HEK293 (cell line): ENCODE data around the gene LRCH1.

Source experiments
- CTCF ChIA-PET: fragments of 350-600 bp; formaldehyde crosslinking; extraction: SDS; loops from one replicate; lab custom pipeline; 2021; ENCODE audit warnings: antibody characterized with exemption; lab: Yijun Ruan, JAX
- POLR2A ChIA-PET: fragments of 300-600 bp; formaldehyde crosslinking; extraction: SDS; loops from one replicate; lab custom pipeline; 2020; ENCODE audit warnings: antibody characterized with exemption, inconsistent platforms; lab: Yijun Ruan, JAX
- H3K27ac ChIP-seq: fragments of 200-500 bp; sonication (Bioruptor generic); 2 replicates; pipeline ENCODE4 v1.5.1; 2014; ENCODE audit warnings: low read depth, low read length, control low read depth, inconsistent platforms; ENCODE audit errors: extremely low read depth
- H3K36me3 ChIP-seq, 2 experiments: fragments of 200-500 bp in 1 of 2; sonication (Bioruptor generic) in 1 of 2; 1 replicate in 1 of 2; 2 replicates in 1 of 2; pipeline ENCODE4 v1.5.1; 2014 to 2017; ENCODE audit warnings: inconsistent platforms in 2 of 2, low read length in 2 of 2; ENCODE audit not compliant: control insufficient read depth in 2 of 2, insufficient read depth in 1 of 2
- H3K4me1 ChIP-seq: fragments of 200-500 bp; sonication (Bioruptor generic); 2 replicates; pipeline ENCODE4 v1.5.1; 2014; ENCODE audit warnings: mild to moderate bottlenecking, low read length, inconsistent platforms; ENCODE audit not compliant: control insufficient read depth, insufficient read depth
- H3K4me3 ChIP-seq: 2 replicates; pipeline ENCODE4 v1.5.1; 2011; ENCODE audit warnings: low read depth, mild to moderate bottlenecking, control low read depth, low read length, moderate library complexity
- H3K9me3 ChIP-seq: fragments of 200-500 bp; sonication (Bioruptor generic); 2 replicates; pipeline ENCODE4 v1.5.1; 2014; ENCODE audit warnings: low read depth, low read length, inconsistent platforms; ENCODE audit not compliant: control insufficient read depth, insufficient read depth
- INSM2 ChIP-seq: fragments of 450-650 bp; formaldehyde crosslinking; IDR thresholded peaks from 2 replicates; pipeline ENCODE4 v1.5.1; 2016; ENCODE audit warnings: missing biosample characterization, missing genetic modification characterization
- KLF9 ChIP-seq: fragments of 450-650 bp; formaldehyde crosslinking; IDR thresholded peaks from 2 replicates; pipeline ENCODE4 v1.5.1; 2016; ENCODE audit warnings: missing biosample characterization, missing genetic modification characterization, low read depth
- PRDM4 ChIP-seq: fragments of 450-650 bp; formaldehyde crosslinking; IDR thresholded peaks from 2 replicates; pipeline ENCODE4 v1.5.1; 2017; ENCODE audit warnings: missing biosample characterization, missing genetic modification characterization
- ZBTB26 ChIP-seq: fragments of 450-650 bp; formaldehyde crosslinking; optimal IDR thresholded peaks from 2 replicates; pipeline ENCODE3; 2016; ENCODE audit warnings: missing biosample characterization, mild to moderate bottlenecking, missing genetic modification characterization
- ZNF114 ChIP-seq: fragments of 450-650 bp; formaldehyde crosslinking; IDR thresholded peaks from 2 replicates; pipeline ENCODE4 v1.5.0; 2017; ENCODE audit warnings: missing biosample characterization, missing genetic modification characterization
- ZNF133 ChIP-seq: fragments of 450-650 bp; formaldehyde crosslinking; IDR thresholded peaks from 2 replicates; pipeline ENCODE4 v1.5.1; 2016; ENCODE audit warnings: missing biosample characterization, missing genetic modification characterization
- ZNF140 ChIP-seq: fragments of 450-650 bp; formaldehyde crosslinking; IDR thresholded peaks from 2 replicates; pipeline ENCODE4 v1.5.1; 2016; ENCODE audit warnings: missing biosample characterization, missing genetic modification characterization
- ZNF157 ChIP-seq: fragments of 450-650 bp; formaldehyde crosslinking; IDR thresholded peaks from 2 replicates; pipeline ENCODE4 v1.5.1; 2016; ENCODE audit warnings: missing biosample characterization, missing genetic modification characterization
- ZNF2 ChIP-seq: fragments of 450-650 bp; formaldehyde crosslinking; IDR thresholded peaks from 2 replicates; pipeline ENCODE4 v1.5.1; 2016; ENCODE audit warnings: missing biosample characterization, missing genetic modification characterization
- ZNF214 ChIP-seq: fragments of 450-650 bp; formaldehyde crosslinking; IDR thresholded peaks from 2 replicates; pipeline ENCODE4 v1.5.1; 2017; ENCODE audit warnings: missing biosample characterization, mild to moderate bottlenecking, missing genetic modification characterization, borderline replicate concordance
- ZNF248 ChIP-seq: fragments of 450-650 bp; formaldehyde crosslinking; IDR thresholded peaks from 2 replicates; pipeline ENCODE4 v1.5.1; 2017; ENCODE audit warnings: missing biosample characterization, missing genetic modification characterization
- ZNF292 ChIP-seq: fragments of 450-650 bp; formaldehyde crosslinking; IDR thresholded peaks from 2 replicates; pipeline ENCODE4 v1.5.1; 2016; ENCODE audit warnings: low read depth, missing biosample characterization, missing genetic modification characterization, borderline replicate concordance
- ZNF354C ChIP-seq: fragments of 450-650 bp; formaldehyde crosslinking; IDR thresholded peaks from 2 replicates; pipeline ENCODE4 v1.5.1; 2016; ENCODE audit warnings: missing biosample characterization, missing genetic modification characterization, low read depth, borderline replicate concordance
- ZNF391 ChIP-seq: fragments of 450-650 bp; formaldehyde crosslinking; IDR thresholded peaks from 2 replicates; pipeline ENCODE4 v1.5.1; 2016; ENCODE audit warnings: low read depth, missing biosample characterization, missing genetic modification characterization, borderline replicate concordance
- ZNF548 ChIP-seq: fragments of 450-650 bp; formaldehyde crosslinking; IDR thresholded peaks from 2 replicates; pipeline ENCODE4 v1.5.1; 2016; ENCODE audit warnings: missing biosample characterization, missing genetic modification characterization
- ZNF660 ChIP-seq: fragments of 450-650 bp; IDR thresholded peaks from 2 replicates; pipeline ENCODE4 v1.5.1; 2018; ENCODE audit warnings: missing biosample characterization, mild to moderate bottlenecking, missing genetic modification characterization

The LRCH1 gene

GRCh38 chr13:46527237-46527636 lies 25.7 kb upstream of the LRCH1 start:
- Histone ChIP-seq H3K4me1 (no peaks in the 10 kb centered on the region), H3K4me3 (no peak overlapping the region)
- POLR2A ChIA-PET: no interaction called here

GRCh38 chr13:46529216-46529919 lies 23.6 kb upstream of the LRCH1 start:
- POLR2A ChIA-PET: no interaction called here
- H3K9me3 ChIP-seq: no peaks in the 10 kb centered on the region
- TF ChIP-seq ZNF660 (no peak), ZNF114 (no peak), ZNF354C (tag by site-specific recombination) (no peak), PRDM4 (tag by site-specific recombination) (no peak), ZNF2 (no peak), ZNF292 (no peak), ZNF248 (no peak), ZNF214 (no peak), ZNF391 (tag by site-specific recombination) (no peak), ZNF133 (no peak), ZNF157 (tag by site-specific recombination) (no peak), INSM2 (tag by site-specific recombination) (no peak)
- TF ChIP-seq, all 188 proteins: peak for 0
- CTCF ChIA-PET: no interaction called here
- Histone ChIP-seq H3K36me3 (no peaks in the 10 kb centered on the region), H3K4me1 (no peaks in the 10 kb centered on the region), H3K27ac (no peak overlapping the region), H3K4me3 (no peak overlapping the region)

More at GRCh38 chr13:46527237-46527636, 25.7 kb upstream of the LRCH1 start:
- Histone ChIP-seq H3K27ac (no peak overlapping the region), H3K9me3 (no peaks in the 10 kb centered on the region), H3K36me3 (no peaks in the 10 kb centered on the region)
- CTCF ChIA-PET: no interaction called here
- no peak for TF ChIP-seq ZBTB26
- TF ChIP-seq, all 188 proteins: peak for 0

- H3K36me3 ChIP-seq: no peaks in the 10 kb centered on the region
- TF ChIP-seq ZNF140 (tag by site-specific recombination) (no peak), KLF9 (tag by site-specific recombination) (no peak), PRDM4 (tag by site-specific recombination) (peak; percentile 83), ZNF548 (tag by site-specific recombination) (no peak)
- no peaks in the 10 kb centered on the region for H3K9me3 ChIP-seq
- H3K4me1 ChIP-seq: no peaks in the 10 kb centered on the region
- H3K4me3 ChIP-seq: no peak overlapping the region
- CTCF ChIA-PET: interaction anchor here (1.0 to 1.2 kb wide), 2 partner anchors 21 to 190 kb away, joined by 3 to 4 read pairs; no protein-coding TSS in a partner anchor
- no peak overlapping the region for H3K27ac ChIP-seq
- POLR2A ChIA-PET: no interaction called here
Measured at GRCh38 chr13:46530084-46530935, 22.7 kb upstream of the LRCH1 start.
